GM12891 (cell line): Measurements from ENCODE around the gene B3GNT7.

Experiments used
- PAX5 ChIP-seq: IDR thresholded peaks from 2 replicates; pipeline ENCODE4 v1.6.1; 2011; ENCODE audit warnings: low read length, moderate library complexity, mild to moderate bottlenecking; ENCODE audit not compliant: insufficient read depth, severe bottlenecking
- POLR2A ChIP-seq: IDR thresholded peaks from 2 replicates; pipeline ENCODE4 v1.6.1; 2011; ENCODE audit warnings: low read depth, low read length, control low read depth
- POLR2AphosphoS5 ChIP-seq: IDR thresholded peaks from 2 replicates; pipeline ENCODE4 v1.6.1; 2011; ENCODE audit warnings: low read depth, low read length, control low read depth
- POU2F2 ChIP-seq: IDR thresholded peaks from 2 replicates; pipeline ENCODE4 v1.6.1; 2011; ENCODE audit warnings: low read depth, mild to moderate bottlenecking, control low read depth, low read length, moderate library complexity
- SPI1 ChIP-seq: IDR thresholded peaks from 2 replicates; pipeline ENCODE4 v1.6.1; 2011; ENCODE audit warnings: low read depth, low read length, control low read depth
- TAF1 ChIP-seq: IDR thresholded peaks from 2 replicates; pipeline ENCODE4 v1.6.1; 2011; ENCODE audit warnings: low read depth, low read length, control low read depth

GRCh38 chr2:231347081-231347480 is 48.4 kb upstream of the B3GNT7 start:
- TF ChIP-seq POLR2AphosphoS5 = no peak
- no peak for TF ChIP-seq POLR2A
- TF ChIP-seq TAF1 = no peak
- no peak for TF ChIP-seq POU2F2
- TF ChIP-seq PAX5 = no peak
- no peak for TF ChIP-seq SPI1
